H1 (cell line): Measurements from ENCODE around the gene ARHGAP35.

Experiments
- EGR1 ChIP-seq: IDR thresholded peaks from 2 replicates; pipeline ENCODE4 v1.6.1; 2011; ENCODE audit warnings: low read depth, low read length, borderline replicate concordance
- EZH2 ChIP-seq: fragments of 200-600 bp; sonication (generic); IDR thresholded peaks from 2 replicates; pipeline ENCODE4 v1.7.1; 2012; ENCODE audit warnings: low read depth, mild to moderate bottlenecking, moderate library complexity, low read length, inconsistent platforms; ENCODE audit not compliant: severe bottlenecking
- GTF2F1 ChIP-seq: IDR thresholded peaks from 2 replicates; pipeline ENCODE4 v1.6.1; 2012; ENCODE audit warnings: low read depth, low read length, improper control_type of control experiment, borderline replicate concordance
- POLR2A ChIP-seq, 2 experiments: IDR thresholded peaks; 1 replicate in 1 of 2; 2 replicates in 1 of 2; pipeline ENCODE4 v1.6.1; 2011; ENCODE audit warnings: low read depth in 2 of 2, low read length in 2 of 2, mild to moderate bottlenecking in 2 of 2; ENCODE audit errors: control extremely low read depth in 1 of 2
- RNF2 ChIP-seq: fragments of 200-900, 300-1000 bp; sonication (generic); IDR thresholded peaks from 2 replicates; pipeline ENCODE4 v1.7.1; 2016; ENCODE audit warnings: borderline replicate concordance, low read depth, mild to moderate bottlenecking, antibody characterized with exemption, low read length; ENCODE audit not compliant: poor library complexity, severe bottlenecking; ENCODE audit errors: missing control alignments
- TEAD4 ChIP-seq: IDR thresholded peaks from 2 replicates; pipeline ENCODE4 v1.6.1; 2012; ENCODE audit warnings: low read depth, low read length, inconsistent platforms, mixed read lengths
- YY1 ChIP-seq: IDR thresholded peaks from 2 replicates; pipeline ENCODE4 v1.6.1; 2011; ENCODE audit warnings: low read depth, mild to moderate bottlenecking, low read length
- TF ChIP-seq, protein P1 (sequence below), 3 experiments: IDR thresholded peaks; 1 replicate in 2 of 3; 2 replicates in 1 of 3; pipeline versions ENCODE4 v1.5.1 to v1.6.1; 2011; ENCODE audit warnings: low read length in 3 of 3, mild to moderate bottlenecking in 3 of 3, inconsistent platforms in 2 of 3, low read depth in 1 of 3, moderate library complexity in 1 of 3; ENCODE audit not compliant: insufficient read depth in 1 of 3; ENCODE audit errors: control extremely low read depth in 1 of 3
- TF ChIP-seq, protein P2 (sequence below): IDR thresholded peaks from 2 replicates; pipeline ENCODE4 v1.6.1; 2012; ENCODE audit warnings: inconsistent platforms

DNA sequence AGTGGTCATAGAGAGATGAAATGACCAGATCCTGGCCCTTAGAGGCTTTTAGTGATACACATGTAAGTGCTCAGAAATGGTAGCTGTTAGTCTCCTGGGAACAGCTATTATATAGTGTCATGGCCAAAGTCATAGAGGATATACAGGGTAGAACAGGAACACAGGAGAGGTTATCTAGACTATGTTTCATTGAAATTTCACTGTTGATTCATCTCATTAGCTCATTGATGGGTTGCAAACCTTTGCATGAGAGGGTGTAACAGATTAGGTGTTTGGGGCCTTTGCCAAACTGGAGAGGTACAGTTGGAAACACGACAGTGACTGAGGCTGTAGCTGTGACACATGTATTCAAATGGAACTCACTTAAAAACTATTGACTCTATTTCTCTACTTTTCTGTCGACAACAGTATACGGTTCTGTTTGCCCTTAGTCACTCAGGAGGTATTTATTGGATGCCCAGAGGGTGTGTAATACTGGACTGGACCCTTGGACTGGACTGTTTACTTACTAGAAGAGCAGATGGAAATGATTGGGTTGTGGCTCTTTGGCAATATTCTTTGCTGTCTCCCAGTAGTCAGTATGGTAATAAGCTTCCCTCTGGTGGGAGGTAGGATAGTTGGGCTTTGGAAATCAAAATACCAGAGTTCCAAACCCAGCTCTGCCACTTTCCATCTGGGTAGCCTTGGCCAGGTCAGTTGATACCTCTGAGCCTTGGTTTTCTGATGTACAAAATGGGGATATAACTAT is 29.8 kb downstream of the ARHGAP35 start:
- TF ChIP-seq, protein P1, sequence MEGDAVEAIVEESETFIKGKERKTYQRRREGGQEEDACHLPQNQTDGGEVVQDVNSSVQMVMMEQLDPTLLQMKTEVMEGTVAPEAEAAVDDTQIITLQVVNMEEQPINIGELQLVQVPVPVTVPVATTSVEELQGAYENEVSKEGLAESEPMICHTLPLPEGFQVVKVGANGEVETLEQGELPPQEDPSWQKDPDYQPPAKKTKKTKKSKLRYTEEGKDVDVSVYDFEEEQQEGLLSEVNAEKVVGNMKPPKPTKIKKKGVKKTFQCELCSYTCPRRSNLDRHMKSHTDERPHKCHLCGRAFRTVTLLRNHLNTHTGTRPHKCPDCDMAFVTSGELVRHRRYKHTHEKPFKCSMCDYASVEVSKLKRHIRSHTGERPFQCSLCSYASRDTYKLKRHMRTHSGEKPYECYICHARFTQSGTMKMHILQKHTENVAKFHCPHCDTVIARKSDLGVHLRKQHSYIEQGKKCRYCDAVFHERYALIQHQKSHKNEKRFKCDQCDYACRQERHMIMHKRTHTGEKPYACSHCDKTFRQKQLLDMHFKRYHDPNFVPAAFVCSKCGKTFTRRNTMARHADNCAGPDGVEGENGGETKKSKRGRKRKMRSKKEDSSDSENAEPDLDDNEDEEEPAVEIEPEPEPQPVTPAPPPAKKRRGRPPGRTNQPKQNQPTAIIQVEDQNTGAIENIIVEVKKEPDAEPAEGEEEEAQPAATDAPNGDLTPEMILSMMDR (IDR thresholded peaks at IDR 0.05; ENCODE audit: control extremely low read depth in 1 of 3, insufficient read depth in 1 of 3, low read depth in 1 of 3, low read length in 3 of 3): no peak
- TF ChIP-seq POLR2A (IDR thresholded peaks at IDR 0.05; ENCODE audit: control extremely low read depth in 1 of 2, low read depth in 2 of 2, low read length in 2 of 2) (no peak), GTF2F1 (no peak), RNF2 (no peak), TEAD4 (no peak), EZH2 (no peak), EGR1 (no peak), YY1 (no peak)
- TF ChIP-seq, protein P2, sequence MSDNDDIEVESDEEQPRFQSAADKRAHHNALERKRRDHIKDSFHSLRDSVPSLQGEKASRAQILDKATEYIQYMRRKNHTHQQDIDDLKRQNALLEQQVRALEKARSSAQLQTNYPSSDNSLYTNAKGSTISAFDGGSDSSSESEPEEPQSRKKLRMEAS: no peak
